ENCODE measurements around the gene GPR62.

GRCh38 chr3:51961011-51961410, 5.8 kb downstream of the GPR62 start:
- TF ChIP-seq CTCF (conservative IDR thresholded peaks at IDR 0.05; ENCODE audit: low read length) (no peak), EZH2phosphoT487 (IDR thresholded peaks at IDR 0.05; ENCODE audit: borderline replicate concordance, low read depth, low read length) (no peak)

All from OCI-LY7 (cell line).